HG02759 (cell line): ENCODE data around the gene EML6.

Source experiments
- ATAC-seq: cut with Tn5 transposase; IDR thresholded peaks from one replicate; pipeline ENCODE4 v1.9.1; 2021; ENCODE audit warnings: mild to moderate bottlenecking, moderate library complexity; ENCODE audit not compliant: unreplicated experiment

The EML6 gene

DNA sequence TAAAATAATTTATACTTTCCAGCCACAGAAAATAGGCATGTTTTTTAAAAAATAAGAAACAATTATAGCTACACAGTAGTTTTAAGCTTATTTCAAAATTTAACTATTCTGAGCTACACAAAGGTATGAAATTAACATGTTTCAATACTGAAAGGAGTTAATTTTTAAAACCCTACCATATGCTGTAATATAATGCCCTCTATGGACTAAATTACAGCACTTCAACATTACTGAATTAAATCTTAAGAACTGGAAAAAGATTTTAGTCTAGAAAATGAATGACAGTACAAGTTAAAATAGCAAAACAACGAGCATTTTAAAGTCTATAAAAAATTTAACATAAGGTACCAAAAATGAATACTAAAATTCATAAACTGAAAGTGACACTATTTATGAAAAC is 290.5 kb downstream of the EML6 start:
- ATAC-seq: no peak

DNA sequence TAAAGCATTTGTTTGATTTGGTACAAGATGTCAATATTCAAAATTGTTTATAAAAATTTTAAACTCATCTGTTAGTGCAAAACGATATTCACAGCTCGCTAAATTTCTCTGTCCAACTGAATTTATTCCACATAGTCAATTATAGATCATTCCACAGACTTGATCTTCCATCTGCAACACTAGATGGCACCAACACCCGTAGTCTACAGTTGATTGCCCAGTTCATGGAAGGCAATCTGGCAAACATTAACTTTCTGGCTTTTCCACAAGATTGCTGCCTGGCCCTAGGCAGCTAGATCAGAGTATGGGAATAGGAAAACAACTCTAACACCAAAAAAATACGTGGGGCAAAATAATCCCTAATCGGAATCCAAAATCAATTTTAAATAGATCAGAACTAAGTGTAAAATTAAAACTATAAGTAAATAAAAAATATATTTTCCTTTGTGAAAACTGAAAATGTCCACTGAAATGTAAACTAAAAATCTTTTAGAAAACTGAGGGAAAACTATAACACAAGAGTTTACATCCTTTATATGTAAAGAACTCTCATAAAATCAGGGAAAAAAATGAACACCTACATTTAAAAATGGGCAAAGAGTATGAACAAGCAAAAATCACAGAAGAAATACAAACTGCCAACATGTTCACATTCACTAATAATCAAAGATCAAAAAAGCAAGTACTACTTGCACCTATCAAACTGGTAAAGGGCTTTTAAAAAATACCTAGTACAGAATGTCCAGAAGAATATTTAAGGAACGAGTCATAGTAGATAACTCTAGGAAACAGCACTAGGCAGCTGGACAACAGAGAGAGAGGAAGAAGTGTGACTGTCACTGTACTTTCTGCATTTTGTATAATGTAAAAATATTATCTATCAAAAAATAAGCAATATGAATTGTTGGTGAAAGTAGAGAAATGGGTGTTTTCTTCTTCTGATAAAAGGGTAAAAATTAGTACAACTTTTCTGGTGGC is 291.8 kb downstream of the EML6 start:
- no peak for ATAC-seq

DNA sequence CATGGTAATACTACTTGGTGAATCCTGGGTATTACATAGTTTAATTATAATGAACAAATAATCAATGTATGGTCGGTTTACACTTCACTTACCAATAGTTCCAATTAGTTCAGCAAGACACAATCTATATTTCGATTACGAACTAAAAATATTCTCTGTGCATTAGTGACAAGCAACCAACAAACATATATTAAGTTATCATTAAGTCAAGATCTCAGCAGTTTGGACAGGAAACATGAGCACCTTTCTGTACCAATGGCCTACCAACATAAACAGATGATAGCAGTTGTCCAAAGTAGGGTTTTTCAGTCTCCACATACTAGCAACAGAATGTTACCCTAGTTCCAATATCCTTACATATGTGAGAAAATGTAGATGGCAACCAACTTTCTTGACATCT is 294.0 kb downstream of the EML6 start:
- no peak for ATAC-seq

DNA sequence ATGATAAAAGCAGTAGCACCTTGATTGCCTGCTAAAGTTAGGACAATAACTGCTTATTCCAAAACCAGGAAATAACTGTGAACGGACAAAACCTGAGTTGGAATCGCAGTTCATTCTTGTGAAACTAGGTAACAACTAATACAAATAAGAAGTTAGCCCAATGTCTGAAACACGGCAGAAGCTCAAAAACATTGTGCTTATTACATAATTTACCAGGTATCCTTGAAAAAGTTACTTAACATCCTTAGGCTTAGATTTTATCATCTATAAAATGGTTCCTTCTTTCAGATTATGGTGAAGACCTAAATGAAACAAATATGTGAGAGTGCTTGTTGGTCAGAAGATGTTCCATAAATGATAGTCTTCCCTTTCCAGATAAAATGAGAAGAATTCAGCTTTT is 294.4 kb downstream of the EML6 start:
- no peak for ATAC-seq

DNA sequence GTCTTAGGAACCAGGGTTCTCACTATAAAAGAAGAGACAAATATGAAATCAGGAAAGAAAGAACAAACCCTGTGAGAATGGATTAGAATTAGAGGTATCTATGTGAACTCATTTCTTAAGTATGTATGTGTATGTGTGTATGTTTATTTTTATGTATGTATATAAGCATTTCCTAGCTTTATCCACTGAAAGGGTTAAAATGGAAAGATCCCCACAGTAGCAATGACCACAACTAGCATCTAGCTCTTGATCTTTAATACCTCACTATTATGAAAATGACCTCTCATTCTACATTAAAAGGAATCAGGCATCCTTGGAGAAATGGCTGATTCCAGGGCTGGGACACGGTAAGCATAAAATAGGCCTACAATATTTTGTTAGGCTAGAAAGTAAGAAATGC is 295.2 kb downstream of the EML6 start:
- no peak for ATAC-seq

DNA sequence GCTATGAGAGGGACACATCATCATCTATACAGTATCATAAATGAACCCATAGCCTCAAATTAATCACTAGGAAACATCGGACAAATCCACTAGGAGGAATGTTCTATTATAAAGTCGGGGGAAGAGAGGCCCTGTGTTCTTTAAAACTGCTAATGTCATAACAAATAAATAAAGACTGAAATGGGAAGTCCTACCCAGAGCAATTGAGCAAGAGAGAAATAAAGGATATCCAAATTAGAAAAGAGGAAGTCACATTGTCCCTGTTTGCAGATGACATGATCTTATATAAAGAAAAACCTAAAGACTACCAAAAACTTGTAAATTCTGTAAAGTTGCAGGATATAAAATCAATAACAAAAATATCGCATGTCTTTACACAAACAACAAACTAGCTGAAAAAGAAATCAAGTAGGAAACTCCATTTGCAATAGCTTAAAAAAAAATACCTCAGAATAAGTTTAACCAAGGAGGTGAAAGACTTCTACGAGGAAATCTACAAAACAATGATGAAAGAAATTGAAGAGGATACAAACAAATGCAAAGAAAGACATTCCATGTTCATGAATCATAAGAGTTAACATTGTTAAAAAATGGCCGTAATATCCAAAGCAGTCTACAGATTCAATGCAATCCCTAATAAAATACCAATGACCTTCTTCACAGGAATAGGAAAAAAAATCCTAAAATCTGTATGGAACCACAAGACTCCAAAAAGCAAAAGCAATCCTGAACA is 296.2 kb downstream of the EML6 start:
- ATAC-seq: no peak
